Endothelial cell of umbilical vein (primary cell): Measurements from ENCODE around the gene C1QTNF2. TPM values are rescaled to one million over a fixed set of nuclear protein-coding genes. Genes with fewer than 3 reads are reported as not detected.

Experiments
- BruUV-seq: library from RNA; stranded (reverse); fragments of 400-500 nt; replicated peaks from 2 replicates; lab custom pipeline; 2021; lab: Mats Ljungman, UMichigan
- CTCF ChIA-PET: fragments of 300-600, 350-600 bp; sonication (Branson Sonifier 250); formaldehyde crosslinking; loops from one replicate; lab custom pipeline; 2021; ENCODE audit warnings: antibody characterized with exemption, inconsistent platforms; lab: Charles Lee
- POLR2A ChIA-PET: fragments of 300-600, 350-600 bp; sonication (Branson Sonifier 250); formaldehyde crosslinking; loops from one replicate; lab custom pipeline; 2021; ENCODE audit warnings: antibody characterized with exemption, inconsistent platforms; lab: Charles Lee
- DNase-seq: peaks from one replicate; pipeline ENCODE4 v3.0.0-alpha.2; 2011; ENCODE audit warnings: low read depth, low spot score
- FAIRE-seq: peaks from 2 replicates; lab custom pipeline; 2011; peaks lifted over from hg19 to GRCh38; lab: Jason Lieb, UNC
- H2AFZ ChIP-seq: 2 replicates; pipeline ENCODE4 v1.6.0; 2012; ENCODE audit warnings: low read depth, low read length, control low read depth, inconsistent platforms
- H3K27ac ChIP-seq: 2 replicates; pipeline ENCODE4 v1.5.1; 2011; ENCODE audit warnings: low read depth, mild to moderate bottlenecking, control low read depth, low read length, moderate library complexity; ENCODE audit not compliant: insufficient read depth
- H3K27me3 ChIP-seq, 2 experiments: 2 replicates each; pipeline versions ENCODE4 v1.6.0 to v1.6.1; 2011; ENCODE audit warnings: low read length in 2 of 2, mixed read lengths in 1 of 2; ENCODE audit not compliant: control insufficient read depth in 2 of 2, insufficient read depth in 2 of 2
- H3K36me3 ChIP-seq, 2 experiments: 2 replicates in 1 of 2; 3 replicates in 1 of 2; pipeline ENCODE4 v1.5.1; 2011; ENCODE audit warnings: low read length in 2 of 2, mild to moderate bottlenecking in 1 of 2, moderate library complexity in 1 of 2; ENCODE audit not compliant: control insufficient read depth in 2 of 2, insufficient read depth in 2 of 2; ENCODE audit errors: extremely low read depth in 1 of 2
- H3K4me1 ChIP-seq: 3 replicates; pipeline ENCODE4 v1.5.1; 2011; ENCODE audit warnings: mild to moderate bottlenecking, low read length; ENCODE audit not compliant: control insufficient read depth, insufficient read depth; ENCODE audit errors: extremely low read depth
- H3K4me2 ChIP-seq: 2 replicates; pipeline ENCODE4 v1.6.1; 2011; ENCODE audit warnings: low read length, control low read depth, mixed read lengths; ENCODE audit not compliant: insufficient read depth
- H3K4me3 ChIP-seq, 3 experiments: fragments of 200-600 bp in 1 of 3; sonication (generic), shearing (Covaris generic) in 1 of 3; replicated peaks in 1 of 3; 2 replicates each; pipeline ENCODE4 v1.5.1; 2011 to 2016; ENCODE audit warnings: control low read depth in 3 of 3, low read length in 3 of 3, mild to moderate bottlenecking in 2 of 3, inconsistent platforms in 1 of 3, low read depth in 1 of 3, moderate library complexity in 1 of 3; ENCODE audit not compliant: insufficient read depth in 1 of 3
- H3K79me2 ChIP-seq: 2 replicates; pipeline ENCODE4 v1.6.0; 2012; ENCODE audit warnings: low read length, inconsistent platforms; ENCODE audit not compliant: control insufficient read depth, insufficient read depth
- H3K9ac ChIP-seq: replicated peaks from 2 replicates; pipeline ENCODE3; 2011; ENCODE audit warnings: low read length, control low read depth; ENCODE audit not compliant: insufficient read depth; ENCODE audit errors: extremely low read depth
- H3K9me1 ChIP-seq: replicated peaks from 3 replicates; pipeline ENCODE4 v1.6.0; 2011; ENCODE audit warnings: mild to moderate bottlenecking, low read length; ENCODE audit not compliant: control insufficient read depth, insufficient read depth; ENCODE audit errors: extremely low read depth
- H3K9me3 ChIP-seq: replicated peaks from 2 replicates; pipeline ENCODE4 v1.5.1; 2012; ENCODE audit warnings: low read length, inconsistent platforms; ENCODE audit not compliant: control insufficient read depth, insufficient read depth
- H4K20me1 ChIP-seq: replicated peaks from 2 replicates; pipeline ENCODE3; 2011; ENCODE audit warnings: mild to moderate bottlenecking, low read length; ENCODE audit not compliant: control insufficient read depth, insufficient read depth; ENCODE audit errors: extremely low read depth
- EZH2 ChIP-seq: IDR thresholded peaks from 2 replicates; pipeline ENCODE4 v1.6.1; 2012; ENCODE audit warnings: borderline replicate concordance, low read depth, mild to moderate bottlenecking, moderate library complexity, low read length, inconsistent platforms; ENCODE audit not compliant: severe bottlenecking
- FOS ChIP-seq: IDR thresholded peaks from 2 replicates; pipeline ENCODE4 v1.6.1; 2011; ENCODE audit warnings: mild to moderate bottlenecking, low read length, moderate library complexity, borderline replicate concordance; ENCODE audit not compliant: insufficient read depth
- GATA2 ChIP-seq: IDR thresholded peaks from 2 replicates; pipeline ENCODE4 v1.7.0; 2011; ENCODE audit warnings: low read depth, mild to moderate bottlenecking, moderate library complexity, mixed read lengths, low read length; ENCODE audit not compliant: insufficient read length, insufficient read depth
- JUN ChIP-seq: IDR thresholded peaks from 2 replicates; pipeline ENCODE4 v1.6.1; 2011; ENCODE audit warnings: borderline replicate concordance, low read depth; ENCODE audit not compliant: insufficient read length, insufficient read depth
- MYC ChIP-seq: IDR thresholded peaks from one replicate; pipeline ENCODE4 v1.6.1; 2011; ENCODE audit warnings: mild to moderate bottlenecking, low read depth, low read length
- POLR2A ChIP-seq: IDR thresholded peaks from 2 replicates; pipeline ENCODE4 v1.6.1; 2012; ENCODE audit warnings: low read depth, mild to moderate bottlenecking, control low read depth, low read length
- POLR2AphosphoS5 ChIP-seq: IDR thresholded peaks from 2 replicates; pipeline ENCODE4 v1.6.1; 2012; ENCODE audit warnings: low read depth, mild to moderate bottlenecking, control low read depth, low read length, moderate library complexity; ENCODE audit not compliant: insufficient read depth
- dilution Hi-C: fragments of 300-500 bp; cut with MboI; formaldehyde crosslinking; loops from one replicate; pipeline ENCODE4 v1.15.0; 2019; ENCODE audit warnings: low sequenced_read_pairs; ENCODE audit not compliant: extremely low pct_ligation_motif_present
- intact Hi-C: fragments of 100-400 bp; cut with micrococcal nuclease; formaldehyde crosslinking; loops from one replicate; pipeline ENCODE4 v1.10.0; 2022
- polyA plus RNA-seq, 4 experiments: library from polyadenylated mRNA; depleted of rRNA in 3 of 4; stranded (reverse) in 3 of 4; unstranded in 1 of 4; fragments of >200 nt; gene quantifications; 2 replicates each; pipeline versions ENCODE4 v1.2.1 to v1.2.3, GENCODE V29; 2011 to 2012; ENCODE audit warnings: missing spikeins in 1 of 4
- total RNA-seq: library from RNA; stranded (reverse); gene quantifications from 2 replicates; pipeline ENCODE4 v1.2.3, GENCODE V29; 2021
- TF ChIP-seq, protein P1 (sequence below), 2 donors: IDR thresholded peaks; 1 replicate in 1 of 2; 2 replicates in 1 of 2; pipeline ENCODE4 v1.5.1; 2011; ENCODE audit warnings: low read length in 2 of 2, mild to moderate bottlenecking in 2 of 2, moderate library complexity in 2 of 2, control low read depth in 1 of 2, inconsistent platforms in 1 of 2, low read depth in 1 of 2; ENCODE audit not compliant: insufficient read depth in 1 of 2; ENCODE audit errors: extremely low read depth in 1 of 2
- TF ChIP-seq, protein P2 (sequence below): IDR thresholded peaks from 2 replicates; pipeline ENCODE4 v1.6.1; 2011; ENCODE audit not compliant: insufficient read depth, insufficient read length

Gene C1QTNF2
- total and polyA plus RNA-seq, 2 donors (not counting 3 experiments of a cell fraction or from before 2014, with no cell fraction given): 0.52 to 0.53 TPM

DNA sequence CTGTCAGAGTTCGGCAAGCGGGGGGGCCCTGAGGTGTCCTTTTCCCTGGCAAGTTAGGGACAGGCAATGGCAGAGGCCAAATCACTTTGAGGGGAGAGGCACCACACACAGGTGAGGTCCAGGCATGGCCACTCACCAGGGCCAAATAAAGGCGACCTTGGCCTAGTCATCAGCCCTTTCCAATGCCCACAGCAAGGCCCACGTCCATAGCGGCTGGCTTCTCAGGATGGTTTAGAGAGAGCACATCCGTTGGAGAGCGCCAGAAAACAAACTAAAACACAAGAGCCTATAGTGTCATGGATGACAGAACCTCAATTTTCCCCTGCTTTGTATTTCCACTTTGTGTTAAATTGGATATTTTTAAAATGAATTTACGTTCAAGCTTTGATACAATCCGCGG lies 65.1 kb downstream of the C1QTNF2 start:
- no peak for TF ChIP-seq FOS
- no peak for TF ChIP-seq JUN
- dilution Hi-C loops: no loop called here
- CTCF ChIA-PET: interaction anchor here (1.3 kb wide), 1 partner anchor 18 kb away, joined by 3 read pairs; no protein-coding TSS in a partner anchor

DNA sequence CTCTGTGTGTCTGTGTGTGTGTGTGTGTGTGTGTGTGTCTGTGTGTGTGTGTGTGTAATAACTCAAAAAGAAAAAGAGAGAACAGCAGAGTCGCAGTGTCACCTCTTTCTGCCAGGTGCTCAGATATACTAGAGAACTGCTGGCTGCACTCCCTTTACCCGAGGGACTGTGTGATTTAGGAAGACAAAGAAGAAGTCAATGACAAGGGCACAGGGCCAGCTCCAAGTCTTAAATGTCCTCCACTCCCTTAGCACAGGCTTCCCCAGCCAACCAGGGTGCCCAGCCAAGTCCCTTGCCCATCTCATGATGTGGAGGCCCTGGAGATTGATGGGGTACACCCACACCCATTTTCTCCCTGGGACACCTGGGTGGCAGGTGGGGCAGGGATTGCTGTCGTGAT lies 66.7 kb downstream of the C1QTNF2 start:
- no peak for FAIRE-seq
- CTCF ChIA-PET: interaction anchor here (1.0 to 1.3 kb wide), 3 partner anchors 17 to 461 kb away, joined by 3 read pairs; no protein-coding TSS in a partner anchor
- no peak overlapping the region for H2AFZ ChIP-seq
- POLR2A ChIA-PET: no interaction called here
- no peak for DNase-seq
- no peaks in the 10 kb centered on the region for H4K20me1 ChIP-seq
- intact Hi-C loops: no loop called here
- no peaks in the 10 kb centered on the region for H3K27me3 ChIP-seq
- H3K4me2 ChIP-seq: no peak overlapping the region
- no peak overlapping the region for H3K4me3 ChIP-seq
- no peaks in the 10 kb centered on the region for H3K9me3 ChIP-seq
- peaks cover 0 to 30% of the 10 kb centered on the region in 2 experiments for H3K36me3 ChIP-seq
- no TSS peak for BruUV-seq
- dilution Hi-C loops: no loop called here
- H3K4me1 ChIP-seq: no peaks in the 10 kb centered on the region
- TF ChIP-seq, protein P1, sequence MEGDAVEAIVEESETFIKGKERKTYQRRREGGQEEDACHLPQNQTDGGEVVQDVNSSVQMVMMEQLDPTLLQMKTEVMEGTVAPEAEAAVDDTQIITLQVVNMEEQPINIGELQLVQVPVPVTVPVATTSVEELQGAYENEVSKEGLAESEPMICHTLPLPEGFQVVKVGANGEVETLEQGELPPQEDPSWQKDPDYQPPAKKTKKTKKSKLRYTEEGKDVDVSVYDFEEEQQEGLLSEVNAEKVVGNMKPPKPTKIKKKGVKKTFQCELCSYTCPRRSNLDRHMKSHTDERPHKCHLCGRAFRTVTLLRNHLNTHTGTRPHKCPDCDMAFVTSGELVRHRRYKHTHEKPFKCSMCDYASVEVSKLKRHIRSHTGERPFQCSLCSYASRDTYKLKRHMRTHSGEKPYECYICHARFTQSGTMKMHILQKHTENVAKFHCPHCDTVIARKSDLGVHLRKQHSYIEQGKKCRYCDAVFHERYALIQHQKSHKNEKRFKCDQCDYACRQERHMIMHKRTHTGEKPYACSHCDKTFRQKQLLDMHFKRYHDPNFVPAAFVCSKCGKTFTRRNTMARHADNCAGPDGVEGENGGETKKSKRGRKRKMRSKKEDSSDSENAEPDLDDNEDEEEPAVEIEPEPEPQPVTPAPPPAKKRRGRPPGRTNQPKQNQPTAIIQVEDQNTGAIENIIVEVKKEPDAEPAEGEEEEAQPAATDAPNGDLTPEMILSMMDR (IDR thresholded peaks at IDR 0.05; ENCODE audit: extremely low read depth in 1 of 2, insufficient read depth in 1 of 2, low read depth in 1 of 2, low read length in 2 of 2): no peak
- TF ChIP-seq EZH2 (no peak), GATA2 (no peak), POLR2A (no peak), POLR2AphosphoS5 (no peak), FOS (no peak), JUN (no peak), MYC (no peak)
- TF ChIP-seq, protein P2, sequence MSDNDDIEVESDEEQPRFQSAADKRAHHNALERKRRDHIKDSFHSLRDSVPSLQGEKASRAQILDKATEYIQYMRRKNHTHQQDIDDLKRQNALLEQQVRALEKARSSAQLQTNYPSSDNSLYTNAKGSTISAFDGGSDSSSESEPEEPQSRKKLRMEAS: no peak
- H3K9me1 ChIP-seq: no peaks in the 10 kb centered on the region
- H3K27ac ChIP-seq: no peak overlapping the region
- H3K9ac ChIP-seq: no peak overlapping the region
- H3K79me2 ChIP-seq: no peaks in the 10 kb centered on the region

More for the DNA sequence above, 65.1 kb downstream of the C1QTNF2 start:
- intact Hi-C loops: no loop called here
- no TSS peak for BruUV-seq
- Histone ChIP-seq H3K36me3 (peaks cover 3 to 31% of the 10 kb centered on the region in 2 experiments), H2AFZ (no peak overlapping the region), H3K4me3 (no peak overlapping the region), H4K20me1 (no peaks in the 10 kb centered on the region), H3K4me2 (no peak overlapping the region), H3K9me1 (no peaks in the 10 kb centered on the region), H3K79me2 (peaks cover under 1% of the 10 kb centered on the region), H3K27me3 (no peaks in the 10 kb centered on the region), H3K9me3 (no peaks in the 10 kb centered on the region), H3K9ac (no peak overlapping the region), H3K4me1 (no peaks in the 10 kb centered on the region), H3K27ac (no peak overlapping the region)
- no peak for DNase-seq
- POLR2A ChIA-PET: no interaction called here
- FAIRE-seq: no peak
